Sigmoid colon (tissue), 7 donors: ENCODE measurements around the gene MAGEF1. TPM values are rescaled to one million over a fixed set of nuclear protein-coding genes. Genes with fewer than 3 reads are reported as not detected.

ENCODE experiments used
- DNase-seq: peaks from one replicate; pipeline ENCODE4 v3.0.0-alpha.2; 2019
- H3K27ac ChIP-seq, 4 donors: fragments of 200-600 bp; sonication (generic); one replicate each; pipeline ENCODE4 v1.5.1; 2016 to 2019; ENCODE audit warnings: mild to moderate bottlenecking in 1 of 4
- H3K27me3 ChIP-seq, 3 donors: fragments of 200-600 bp; sonication (generic); one replicate each; pipeline ENCODE4 v1.5.1; 2019; ENCODE audit warnings: mild to moderate bottlenecking in 1 of 3
- H3K36me3 ChIP-seq, 4 donors: fragments of 200-600 bp; sonication (generic); one replicate each; pipeline ENCODE4 v1.5.1; 2016 to 2019
- H3K4me1 ChIP-seq, 4 donors: fragments of 200-600 bp; sonication (generic); one replicate each; pipeline ENCODE4 v1.5.1; 2017 to 2019
- H3K4me3 ChIP-seq, 4 donors: fragments of 200-600 bp; sonication (generic); one replicate each; pipeline ENCODE4 v1.5.1; 2017 to 2019; ENCODE audit warnings: mild to moderate bottlenecking in 2 of 4, moderate library complexity in 1 of 4
- H3K9me3 ChIP-seq, 4 donors: fragments of 200-600 bp in 3 of 4; sonication (generic) in 3 of 4; one replicate each; pipeline versions ENCODE4 v1.5.1 to v1.6.1; 2013 to 2019
- CTCF ChIP-seq, 4 experiments: fragments of 450-650 bp in 3 of 4; fragments of 200-600 bp in 1 of 4; IDR thresholded peaks; one replicate each; pipeline ENCODE4 v1.5.1; 2016 to 2019; ENCODE audit warnings: antibody characterized with exemption in 4 of 4, mild to moderate bottlenecking in 3 of 4, moderate library complexity in 2 of 4
- EP300 ChIP-seq, 4 donors: sonication (generic); formaldehyde crosslinking; IDR thresholded peaks; one replicate each; pipeline ENCODE4 v1.6.1; 2017; ENCODE audit warnings: antibody characterized with exemption in 4 of 4
- POLR2A ChIP-seq, 2 donors: fragments of 450-650 bp; IDR thresholded peaks; one replicate each; pipeline ENCODE4 v1.6.1; 2016; ENCODE audit warnings: antibody characterized with exemption in 2 of 2, mild to moderate bottlenecking in 2 of 2, moderate library complexity in 2 of 2
- POLR2AphosphoS5 ChIP-seq, 4 donors: sonication (generic); formaldehyde crosslinking; IDR thresholded peaks; one replicate each; pipeline ENCODE4 v1.6.1; 2017; ENCODE audit warnings: antibody characterized with exemption in 4 of 4
- WGBS, 2 donors: extraction: QIAGEN DNeasy Blood & Tissue Kit; methylation state at CpG; one replicate each; pipeline ENCODE4 v1.1.7; 2013; 5-methylcytosine and 5-hydroxymethylcytosine counted together
- intact Hi-C: fragments of 100-400 bp; cut with DNase I; formaldehyde crosslinking; loops from one replicate; pipeline ENCODE4 v1.15.1; 2023
- polyA plus RNA-seq, 3 donors: library from polyadenylated mRNA; stranded (reverse); fragments of 200-250 nt; gene quantifications; one replicate each; pipeline ENCODE4 v1.2.3, GENCODE V29; 2013
- total RNA-seq, 4 donors: library from RNA; depleted of rRNA; stranded (reverse); fragments of >200 nt; gene quantifications; one replicate each; pipeline ENCODE4 v1.1.0, GENCODE V29; 2016
- donor health status: healthy with polysubstance abuse.
- donor health status: Bipolar disorder and iron deficiency.
- donor health status: healthy.

The MAGEF1 gene
- total and polyA plus RNA-seq, 7 donors, result 29.4 to 43.6 (median 32.9) TPM

- no peak for DNase-seq
- intact Hi-C loops, result no loop called here
- no peaks in the 10 kb centered on the region for H3K27me3 ChIP-seq
- peak overlapping the region; percentile 61 to 68 (median 64) for H3K27ac ChIP-seq
- WGBS, 2 donors, result 73 to 75% methylated on average over 20 of the region's 20 CpGs
- peaks cover 0 to 30% (median 18%) of the 10 kb centered on the region in 4 donors for H3K4me1 ChIP-seq
- no peak for TF ChIP-seq POLR2A (IDR thresholded peaks at IDR 0.05)
- no peak for TF ChIP-seq CTCF (IDR thresholded peaks at IDR 0.05)
- TF ChIP-seq POLR2AphosphoS5 (IDR thresholded peaks at IDR 0.05), result no peak
- TF ChIP-seq EP300 (IDR thresholded peaks at IDR 0.05), result no peak
- no peak overlapping the region for H3K4me3 ChIP-seq
- H3K9me3 ChIP-seq, result no peaks in the 10 kb centered on the region
- no peaks in the 10 kb centered on the region for H3K36me3 ChIP-seq
These were observed 4.9 kb upstream of the MAGEF1 start for GRCh38 chr3:184716622-184717398.

- TF ChIP-seq CTCF (IDR thresholded peaks at IDR 0.05) (no peak), POLR2AphosphoS5 (IDR thresholded peaks at IDR 0.05) (no peak), EP300 (IDR thresholded peaks at IDR 0.05) (no peak), POLR2A (IDR thresholded peaks at IDR 0.05) (no peak)
- Histone ChIP-seq H3K27ac (peak overlapping the region; percentile 61 to 68 (median 64)), H3K27me3 (no peaks in the 10 kb centered on the region), H3K9me3 (no peaks in the 10 kb centered on the region), H3K36me3 (no peaks in the 10 kb centered on the region), H3K4me1 (peaks cover 0 to 30% (median 19%) of the 10 kb centered on the region in 4 donors), H3K4me3 (no peak overlapping the region)
- 83 to 90% methylated on average over 8 of the region's 8 CpGs for WGBS, 2 donors
- DNase-seq, result no peak
- intact Hi-C loops, result no loop called here
These were observed 4.2 kb upstream of the MAGEF1 start for GRCh38 chr3:184715943-184716621.

DNA sequence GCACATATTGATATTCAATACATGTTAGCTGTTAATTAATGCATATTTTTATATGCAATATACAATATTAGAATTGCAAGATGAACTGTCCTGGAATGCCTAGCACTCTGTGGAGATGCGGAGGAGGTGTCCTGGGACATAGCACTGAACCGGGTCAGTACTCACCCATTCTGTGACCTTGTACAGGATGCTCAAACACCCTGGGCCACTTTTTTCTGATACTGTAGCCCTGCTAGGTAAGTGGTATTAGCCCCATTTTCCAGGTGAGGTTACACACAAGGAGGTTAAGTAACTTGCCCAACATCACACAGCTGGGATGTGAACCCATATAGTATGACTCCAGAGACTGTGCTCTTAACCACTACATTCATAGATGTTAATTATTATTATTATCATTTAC, 1.7 kb upstream of the MAGEF1 start:
- intact Hi-C loops, result loop anchor here (2.0 to 5.0 kb wide), 3 partner anchors 44 to 151 kb away; no protein-coding TSS in a partner anchor
- H3K4me1 ChIP-seq, result peaks cover 0 to 50% (median 39%) of the 10 kb centered on the region in 4 donors

GRCh38 chr3:184713040-184713355, 1.1 kb upstream of the MAGEF1 start:
- Histone ChIP-seq H3K9me3 (no peaks in the 10 kb centered on the region), H3K36me3 (no peaks in the 10 kb centered on the region), H3K4me3 (no peak overlapping the region), H3K27me3 (no peaks in the 10 kb centered on the region), H3K27ac (peak overlapping the region in 1 of 4 donors; percentile 97), H3K4me1 (peaks cover 0 to 50% (median 39%) of the 10 kb centered on the region in 4 donors)
- DNase-seq, result no peak
- WGBS, 2 donors, result 66 to 77% methylated on average over 2 of the region's 2 CpGs
- intact Hi-C loops, result loop anchor here (2.0 to 5.0 kb wide), 3 partner anchors 44 to 150 kb away; no protein-coding TSS in a partner anchor
- no peak for TF ChIP-seq EP300 (IDR thresholded peaks at IDR 0.05)
- no peak for TF ChIP-seq POLR2AphosphoS5 (IDR thresholded peaks at IDR 0.05)
- TF ChIP-seq POLR2A (IDR thresholded peaks at IDR 0.05), result no peak
- TF ChIP-seq CTCF (IDR thresholded peaks at IDR 0.05), result no peak

More for the DNA sequence above, 1.7 kb upstream of the MAGEF1 start:
- no peak for TF ChIP-seq CTCF (IDR thresholded peaks at IDR 0.05)
- WGBS, 2 donors, result 94 to 95% methylated on average over 2 of the region's 2 CpGs
- no peak overlapping the region for H3K4me3 ChIP-seq
- H3K27ac ChIP-seq, result no peak overlapping the region
- H3K27me3 ChIP-seq, result no peaks in the 10 kb centered on the region
- H3K9me3 ChIP-seq, result no peaks in the 10 kb centered on the region
- no peaks in the 10 kb centered on the region for H3K36me3 ChIP-seq
- no peak for DNase-seq
